Measurements from ENCODE around the gene FGG.

FGG gene

DNA sequence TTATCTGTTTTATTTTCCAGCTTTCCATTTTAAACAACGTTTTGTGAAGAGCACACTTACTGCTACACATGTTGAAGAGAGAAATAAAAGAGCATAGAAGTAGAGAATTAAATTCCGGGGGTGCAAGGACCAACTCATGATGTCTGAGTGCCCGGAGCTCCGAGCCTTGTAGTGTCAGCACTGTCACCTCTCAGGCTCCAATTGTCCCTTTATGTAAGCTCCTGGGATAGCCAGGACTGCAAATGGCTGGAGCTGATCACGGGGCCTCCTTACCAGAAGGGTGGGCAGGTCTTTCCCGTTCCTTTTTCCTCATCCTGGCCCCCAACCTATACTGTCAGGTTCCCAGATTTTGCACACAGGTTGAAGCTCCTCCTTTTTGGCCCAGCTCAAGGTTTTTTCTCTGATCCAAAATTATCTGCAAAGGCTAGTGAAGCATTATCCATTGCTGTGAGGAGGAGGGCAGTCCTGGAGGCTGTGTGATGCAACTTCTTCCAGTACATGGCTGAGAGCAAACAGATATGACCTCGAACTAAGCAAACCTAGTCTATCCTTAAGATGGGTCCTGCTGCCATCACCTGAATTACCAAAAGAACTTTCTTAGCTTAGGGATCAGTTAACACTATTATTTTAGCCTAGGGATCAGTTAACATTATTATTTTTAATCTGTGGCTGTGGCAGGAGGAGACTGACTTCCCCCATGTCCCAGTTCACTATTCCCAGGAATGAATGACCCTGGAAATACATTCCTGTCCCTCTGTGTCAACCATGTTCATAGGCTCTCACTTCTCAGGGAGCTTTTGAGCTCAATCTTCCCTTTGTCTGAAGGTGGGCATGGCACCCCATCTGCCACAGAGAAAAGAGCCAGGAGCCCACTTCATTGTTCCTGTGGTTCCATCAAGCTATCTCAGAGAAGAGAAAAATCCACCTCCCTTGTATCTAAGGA lies at the start of gene FGG:
Gene FGG, minus strand, starts transcription at position 185 of the 943 bp plus-strand sequence. Its CDS starts 47 bp downstream, at position 138.
- no peak for FAIRE-seq

DNA sequence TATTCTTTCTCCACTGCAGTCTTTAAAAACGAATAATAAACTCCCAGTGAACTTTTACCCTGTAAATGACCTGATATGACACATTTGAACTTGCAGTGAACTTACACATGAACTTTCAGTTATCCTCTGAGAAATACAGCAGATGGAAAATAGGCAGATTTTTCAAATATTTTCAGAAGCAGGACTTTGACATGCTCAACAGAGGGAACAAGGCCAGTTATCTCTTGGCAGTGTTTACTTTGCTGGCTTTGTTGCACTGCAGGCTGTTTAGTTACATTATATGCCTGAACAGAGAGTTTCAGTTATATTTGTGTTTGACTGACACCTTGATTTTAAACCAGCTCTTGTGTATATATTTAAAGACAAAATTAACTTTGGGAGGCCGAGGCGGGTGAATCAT lies 47.6 kb upstream of the FGG start:
- FAIRE-seq = no peak

DNA sequence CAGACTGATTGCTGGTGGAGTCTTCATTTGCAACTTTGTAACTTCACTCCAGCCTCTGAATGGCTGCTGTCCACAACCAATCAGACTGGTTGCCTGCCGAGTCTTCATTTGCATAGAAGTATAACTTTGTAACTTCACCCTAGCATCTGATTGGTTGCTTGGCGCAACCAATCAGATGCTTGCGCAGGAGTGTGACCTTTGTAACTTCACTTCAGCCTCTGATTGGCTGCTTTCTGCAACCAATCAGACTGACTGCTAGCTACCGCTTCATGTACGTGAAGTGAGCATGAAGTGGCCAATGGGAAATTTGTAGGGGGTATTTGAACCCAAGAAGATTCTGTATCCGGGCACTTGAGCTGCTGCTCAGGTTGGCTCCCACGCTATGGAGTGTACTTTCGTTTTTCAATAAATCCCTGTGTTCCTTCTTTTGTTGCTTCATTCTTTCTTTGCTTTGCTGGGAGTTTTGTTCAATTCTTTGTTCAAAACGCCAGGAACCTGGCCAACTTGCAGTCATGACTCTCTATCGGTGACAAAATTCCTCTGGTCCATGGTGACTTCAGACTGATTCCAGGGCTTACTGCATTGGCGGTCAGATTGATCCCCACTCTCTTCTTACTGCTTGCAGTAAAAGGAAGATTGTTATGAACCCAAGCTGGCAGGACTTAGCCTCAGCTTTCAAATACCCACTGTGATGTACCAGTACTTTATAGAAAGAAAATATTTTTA lies 46.4 kb upstream of the FGG start:
- FAIRE-seq = no peak

- FAIRE-seq = no peak
These were observed 31.0 kb upstream of the FGG start for GRCh38 chr4:154643493-154643892.

DNA sequence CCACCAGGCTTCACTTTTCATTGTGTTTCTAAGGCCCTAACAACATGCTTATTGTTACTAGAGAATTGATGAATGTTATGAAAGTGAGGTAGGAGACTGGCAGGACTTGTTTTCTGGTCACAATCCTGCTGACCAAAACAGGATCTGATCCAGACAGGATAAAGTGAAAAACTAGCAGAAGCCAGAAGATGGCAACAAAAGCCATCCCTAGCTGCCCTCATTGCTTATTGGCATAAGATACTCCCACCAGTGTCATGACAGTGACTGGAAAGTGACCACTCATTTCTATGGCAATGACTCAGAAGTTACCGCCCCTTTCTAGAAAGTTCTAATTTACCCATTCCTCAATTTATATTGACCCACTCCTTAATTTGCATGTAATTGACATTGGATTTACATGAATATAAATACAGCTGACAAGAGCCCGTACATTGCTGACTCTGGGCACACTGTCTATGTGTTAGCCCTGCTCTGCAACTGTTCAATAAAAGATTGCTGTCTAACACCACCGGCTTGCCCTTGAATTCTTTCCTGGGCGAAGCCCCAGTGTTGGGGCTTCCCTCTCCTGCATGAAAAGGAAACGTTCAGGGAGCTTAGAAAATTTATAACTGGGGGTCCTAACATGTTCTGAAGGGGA lies 30.0 kb upstream of the FGG start:
- FAIRE-seq = no peak

DNA sequence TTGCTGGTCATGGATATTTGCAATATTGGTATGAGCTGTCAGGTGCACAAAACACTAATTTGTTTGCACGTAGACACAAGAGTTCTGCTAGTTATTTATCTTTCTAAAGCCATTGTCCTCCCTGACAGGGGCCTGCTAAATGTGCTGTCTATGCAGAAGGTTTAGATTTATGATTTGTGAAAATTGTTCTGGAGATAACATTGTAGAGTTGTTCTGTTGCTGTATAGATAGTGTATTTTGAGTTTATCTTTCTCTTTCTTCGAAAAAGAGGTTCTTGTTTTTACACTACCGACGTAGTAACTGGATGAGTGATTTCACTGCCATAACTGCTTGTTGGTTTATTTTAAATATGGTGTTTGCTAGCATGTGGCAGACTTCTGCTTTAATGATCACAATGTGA lies 28.5 kb upstream of the FGG start:
- FAIRE-seq = no peak

DNA sequence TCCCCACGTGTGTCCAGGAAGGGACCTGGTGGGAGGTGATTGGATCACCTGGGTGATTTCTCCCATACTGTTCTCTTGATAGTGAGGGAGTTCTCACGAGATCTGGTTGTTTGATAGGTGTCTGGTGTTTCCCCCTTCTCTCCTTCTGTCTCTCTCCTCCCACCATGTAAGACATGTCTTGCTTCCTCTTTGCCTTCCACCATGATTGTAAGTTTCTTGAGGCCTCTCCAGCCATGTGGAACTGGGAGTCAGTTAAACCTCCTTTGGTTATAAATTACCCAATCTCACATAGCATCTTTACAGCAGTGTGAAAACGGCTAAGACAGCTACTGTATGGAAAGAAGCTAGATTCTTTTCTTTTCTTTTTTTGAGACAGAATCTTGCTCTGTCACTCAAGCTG lies 21.6 kb upstream of the FGG start:
- no peak for FAIRE-seq

DNA sequence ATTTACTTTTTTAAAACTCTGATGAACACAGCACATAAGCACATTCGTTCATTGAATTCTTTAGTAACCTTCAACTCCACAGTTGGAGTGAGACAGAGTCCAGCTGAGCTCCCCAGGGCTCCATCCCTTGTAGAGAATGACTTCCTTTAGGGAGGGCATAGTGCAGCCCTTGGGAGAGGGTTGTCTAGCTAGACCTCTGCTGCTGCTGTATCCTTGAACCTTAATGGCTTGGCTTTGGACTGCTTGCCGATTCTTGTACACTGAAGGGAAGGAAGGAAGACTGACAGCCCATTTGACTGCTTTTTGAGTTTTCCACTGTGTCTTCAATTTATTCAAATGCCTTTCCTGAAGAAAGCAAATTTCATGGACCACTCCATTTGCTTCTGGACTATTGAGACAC lies 19.4 kb upstream of the FGG start:
- no peak for FAIRE-seq

- no peak for FAIRE-seq
These were observed 17.9 kb upstream of the FGG start for GRCh38 chr4:154630324-154630723.

GRCh38 chr4:154626793-154627484 lies 14.5 kb upstream of the FGG start:
- FAIRE-seq = no peak

DNA sequence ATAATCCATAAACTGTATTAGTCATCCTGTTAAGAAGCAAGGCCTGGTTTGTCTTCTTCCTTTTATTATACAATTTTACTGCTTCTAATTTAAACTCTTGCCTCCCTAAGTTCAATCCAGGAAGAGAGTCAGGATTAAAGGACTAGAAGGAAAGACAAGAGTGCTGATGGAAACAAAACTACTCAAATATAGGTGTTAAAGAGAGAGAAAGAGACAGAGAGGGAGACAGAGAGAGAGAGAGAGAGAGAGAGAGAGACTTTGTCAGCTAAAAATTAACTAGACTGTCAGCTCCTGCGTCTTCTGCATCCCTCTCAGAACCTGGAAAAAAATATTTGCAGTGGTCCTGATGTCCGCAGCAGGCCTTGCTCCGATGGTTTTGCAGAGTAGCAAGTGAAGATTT lies 13.5 kb upstream of the FGG start:
- no peak for FAIRE-seq

DNA sequence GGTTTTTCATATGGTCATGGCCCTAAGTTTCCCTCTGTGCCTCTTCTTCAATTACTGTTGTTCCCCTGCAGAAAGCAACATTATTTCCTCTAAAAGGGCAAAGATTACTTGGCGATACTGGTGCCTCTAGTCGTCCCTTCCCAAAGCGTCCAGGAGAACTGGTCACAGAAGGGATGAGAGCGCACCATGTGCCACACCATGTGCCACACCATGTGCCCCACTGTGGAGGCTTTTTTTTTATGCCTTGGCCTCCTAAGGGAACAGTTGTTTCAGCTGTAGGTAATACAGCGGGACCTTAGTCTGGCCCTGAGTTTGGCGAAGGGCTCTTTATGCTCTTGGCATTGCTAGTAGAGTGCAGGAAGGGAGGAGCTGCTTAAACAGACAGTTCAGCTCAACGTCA lies 11.5 kb upstream of the FGG start:
- no peak for FAIRE-seq

DNA sequence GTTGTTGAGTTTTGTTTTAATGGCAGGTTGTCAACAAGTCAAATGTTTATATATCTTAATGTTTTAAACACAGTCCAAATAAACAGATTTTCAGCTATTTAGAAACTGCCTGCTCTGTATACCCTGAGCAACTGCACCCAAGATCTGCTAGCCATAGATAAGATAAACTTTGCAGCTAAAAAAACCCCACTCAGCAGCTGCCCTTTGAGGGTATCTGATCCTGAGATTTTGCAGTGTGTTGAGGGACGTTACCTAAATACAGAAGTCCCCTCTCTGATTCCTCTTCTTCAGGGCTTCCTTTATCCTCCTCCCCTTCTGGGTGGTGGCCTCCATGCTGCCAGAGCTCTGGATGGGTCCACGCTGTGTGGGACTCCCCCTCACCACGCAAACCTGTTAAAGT lies 11.0 kb upstream of the FGG start:
- FAIRE-seq = no peak

- FAIRE-seq = no peak
These were observed 10.1 kb upstream of the FGG start for GRCh38 chr4:154622598-154622997.

GRCh38 chr4:154620111-154620510 lies 7.7 kb upstream of the FGG start:
- no peak for FAIRE-seq

DNA sequence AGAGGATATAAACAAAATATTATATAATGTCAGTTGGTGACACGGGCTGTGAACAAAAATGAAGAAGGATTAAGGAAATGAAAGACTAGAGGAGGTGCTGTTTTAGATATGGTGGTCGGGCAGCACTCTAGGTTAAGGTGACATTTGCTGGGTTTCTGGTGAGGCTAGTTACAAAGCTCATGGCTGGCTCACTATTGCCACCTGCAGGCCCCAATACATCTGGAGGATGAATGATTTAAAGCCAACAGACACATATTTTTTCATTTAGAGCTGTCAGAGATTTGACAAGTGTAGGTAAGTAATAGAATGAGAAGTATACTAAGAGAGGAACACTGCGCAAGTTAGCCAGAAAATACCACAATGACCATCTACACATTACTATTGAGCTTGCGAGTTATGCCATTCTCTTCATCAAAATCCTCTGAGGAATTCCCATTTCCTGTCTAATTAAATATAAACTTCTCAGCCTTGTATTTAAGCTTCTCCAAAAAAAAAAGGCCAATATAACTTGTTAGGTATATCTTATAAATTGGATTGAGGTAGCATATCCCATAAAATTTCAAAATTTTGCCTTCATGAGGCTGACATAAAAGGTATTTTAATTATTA lies 6.4 kb upstream of the FGG start:
- no peak for FAIRE-seq

DNA sequence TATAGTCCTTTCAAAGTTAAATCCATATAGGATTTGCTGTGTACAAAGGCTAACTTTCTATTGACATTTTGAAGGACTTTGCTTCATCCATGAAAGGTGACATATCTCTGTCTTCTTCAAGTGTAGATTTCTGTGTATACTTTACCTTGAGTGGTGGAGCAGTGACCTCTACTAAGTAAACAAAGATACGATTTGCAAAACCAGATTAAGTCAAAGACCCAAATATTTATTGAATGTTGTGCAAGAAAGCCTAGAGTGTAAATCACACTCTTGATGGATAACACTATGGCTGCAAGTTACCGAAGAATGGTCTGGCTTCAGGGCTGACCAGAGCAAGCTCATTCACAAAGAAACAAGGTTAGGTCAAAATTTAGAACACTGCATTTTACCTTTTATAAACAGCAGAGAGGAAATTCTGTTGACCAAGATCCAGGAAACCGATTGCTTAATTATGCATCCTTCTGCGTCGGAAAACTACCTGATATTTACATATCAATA lies 5.4 kb upstream of the FGG start:
- FAIRE-seq = no peak

DNA sequence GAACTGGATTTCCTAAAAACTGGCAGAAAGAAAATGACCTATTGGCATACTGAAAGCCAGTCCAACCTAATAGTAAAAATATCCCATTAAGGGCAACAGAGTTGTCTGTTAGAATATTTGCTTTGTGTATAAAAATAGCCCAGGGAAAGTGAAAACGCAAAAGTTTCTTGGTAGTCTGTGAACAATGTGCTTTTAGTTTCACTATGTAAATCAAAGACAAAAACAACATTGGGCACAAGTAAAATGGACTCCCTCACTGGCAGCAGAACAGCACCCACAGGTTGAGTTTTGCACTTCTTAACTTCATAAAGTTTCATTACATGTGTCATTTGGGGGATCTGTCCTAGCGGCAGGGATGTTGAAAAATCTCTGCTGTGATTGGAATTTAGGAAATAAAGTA lies 4.3 kb upstream of the FGG start:
- no peak for FAIRE-seq

DNA sequence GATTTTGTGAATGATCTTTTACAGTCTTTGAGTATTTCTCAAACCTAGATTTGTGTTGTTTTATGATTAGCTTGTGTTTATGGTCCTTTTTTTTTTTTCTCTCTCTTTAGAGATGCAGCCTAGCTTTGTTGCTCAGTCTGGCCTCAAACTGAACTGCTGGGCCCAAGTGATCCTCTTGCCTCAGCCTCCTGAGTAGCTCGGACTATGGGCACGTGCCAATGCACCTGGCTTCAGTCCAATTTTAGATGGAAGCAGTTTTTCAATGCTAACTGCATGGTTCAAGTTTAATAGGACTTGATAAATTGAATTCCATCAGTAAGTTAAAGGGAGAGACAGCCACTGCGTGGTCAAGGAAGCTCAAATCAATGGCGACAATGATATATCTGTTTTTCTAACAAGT lies 3.8 kb upstream of the FGG start:
- no peak for FAIRE-seq

GRCh38 chr4:154615211-154615610 lies 2.8 kb upstream of the FGG start:
- FAIRE-seq = no peak

DNA sequence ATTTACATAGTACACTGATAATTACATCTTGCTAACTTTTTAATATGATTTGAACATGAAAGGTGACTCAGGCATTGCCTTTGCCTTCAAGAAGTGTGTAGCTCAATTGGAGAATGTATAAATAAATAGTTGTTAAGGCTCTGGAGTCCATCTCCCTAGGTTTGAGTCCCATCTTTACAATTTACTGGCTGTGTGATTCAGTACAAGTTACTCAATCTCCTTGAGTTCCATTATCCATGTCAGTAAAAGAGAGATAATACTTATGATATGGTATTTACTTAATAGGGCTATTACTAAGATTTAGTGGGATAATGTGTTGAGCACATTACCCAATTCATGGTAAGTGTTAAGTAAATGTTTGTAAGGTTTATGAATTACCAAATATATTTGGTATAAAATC lies 1.9 kb upstream of the FGG start:
- no peak for FAIRE-seq

GRCh38 chr4:154611833-154612232 lies 623 bp downstream of the FGG start:
- no peak for FAIRE-seq
